ENCODE results near the gene HMGXB4.

The HMGXB4 gene

DNA sequence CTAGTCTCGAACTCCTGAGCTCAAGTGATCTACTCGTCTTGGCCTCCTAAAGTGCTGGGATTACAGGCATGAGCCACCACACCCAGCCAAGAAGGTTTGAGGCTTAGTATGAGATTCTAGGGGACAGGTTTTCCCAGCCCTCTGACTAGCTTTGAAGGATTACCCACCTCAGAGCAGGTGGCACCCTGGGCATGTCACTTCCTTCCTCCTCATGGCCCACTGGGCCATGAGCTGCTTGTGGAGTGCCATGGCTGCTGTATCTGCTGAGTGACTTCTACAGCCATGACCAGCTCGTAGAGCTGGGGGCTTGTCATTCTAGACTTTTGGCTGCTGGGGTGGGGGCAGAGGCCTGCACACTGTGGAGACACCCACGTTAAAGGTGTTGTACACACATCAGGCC, 67.5 kb downstream of the HMGXB4 start:
- DNase-seq (ENCODE audit: low read depth in 2 of 2, low spot score in 1 of 2) = no peak

DNA sequence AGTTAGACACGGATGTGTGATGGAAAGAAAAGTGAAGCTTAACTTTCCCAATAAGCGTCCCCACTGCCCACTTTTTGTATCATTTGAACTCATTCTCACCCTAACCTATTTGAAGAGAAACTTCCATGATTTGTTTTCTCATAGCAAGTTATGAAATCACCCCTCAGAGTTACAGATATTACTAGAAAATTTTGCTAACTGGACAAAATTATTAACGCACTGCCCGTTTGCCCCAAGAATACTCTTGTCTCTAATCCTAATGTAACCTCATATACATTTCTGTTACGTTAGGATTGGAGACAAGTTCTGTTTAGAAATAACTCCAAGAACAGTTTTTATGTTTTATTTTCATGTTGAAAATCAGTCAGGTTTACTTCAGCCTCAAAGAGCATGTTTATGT, 67.9 kb downstream of the HMGXB4 start:
- DNase-seq (ENCODE audit: low read depth in 2 of 2, low spot score in 1 of 2) = no peak

GRCh38 chr22:35326854-35327562, 69.7 kb downstream of the HMGXB4 start:
- DNase-seq (ENCODE audit: low read depth in 2 of 2, low spot score in 1 of 2) = no peak

DNA sequence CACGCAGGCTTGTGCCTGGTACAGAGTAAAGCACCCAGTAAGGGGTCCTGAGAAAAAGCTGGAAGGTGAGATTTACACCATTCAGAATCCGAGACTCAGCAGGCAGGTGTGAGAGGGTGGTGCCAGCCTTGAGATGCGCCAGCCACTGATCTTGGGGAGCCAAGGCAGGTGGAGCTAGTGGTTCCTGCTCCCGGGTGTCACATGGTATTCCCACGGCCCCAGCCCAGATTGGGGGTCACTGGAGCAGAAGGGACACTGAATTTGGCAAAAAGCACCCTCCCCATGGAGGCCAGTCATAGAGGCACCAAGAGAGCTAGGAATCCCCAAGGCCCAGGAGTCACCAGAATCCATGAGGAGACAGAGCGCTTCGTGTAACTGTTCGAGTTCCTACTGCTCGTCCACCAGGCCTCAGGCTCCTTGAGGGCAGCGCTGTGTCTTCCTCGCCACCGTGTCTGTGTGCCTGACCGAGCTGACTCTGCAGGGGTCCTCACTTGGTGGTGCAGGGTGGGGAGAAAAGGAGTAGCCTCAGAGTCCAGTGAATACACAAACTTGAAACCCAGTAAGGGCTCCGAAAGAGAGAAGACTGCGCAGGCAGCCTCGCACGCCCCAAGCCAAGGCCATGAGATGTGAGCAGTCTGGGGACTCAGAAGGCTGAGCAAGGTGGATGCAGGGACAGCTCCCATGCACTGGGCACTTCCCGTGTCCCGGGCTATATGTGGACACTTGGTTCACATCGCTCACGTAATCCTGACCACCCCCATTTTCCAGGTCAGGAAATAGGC, 70.6 kb downstream of the HMGXB4 start:
- DNase-seq (ENCODE audit: low read depth in 2 of 2, low spot score in 1 of 2) = no peak

- no peak for DNase-seq (ENCODE audit: low read depth in 2 of 2, low spot score in 1 of 2)
Measured at GRCh38 chr22:35328472-35328885, 71.2 kb downstream of the HMGXB4 start.

- DNase-seq (ENCODE audit: low read depth in 2 of 2, low spot score in 1 of 2) = no peak
Measured at GRCh38 chr22:35329114-35329847, 72.0 kb downstream of the HMGXB4 start.

- peak; percentile 18 to 25 for DNase-seq (ENCODE audit: low read depth in 2 of 2, low spot score in 1 of 2)
Measured at GRCh38 chr22:35330258-35330861, 73.1 kb downstream of the HMGXB4 start.

- no peak for DNase-seq (ENCODE audit: low read depth in 2 of 2, low spot score in 1 of 2)
Measured at GRCh38 chr22:35332278-35332677, 75.0 kb downstream of the HMGXB4 start.

GRCh38 chr22:35333220-35333619, 75.9 kb downstream of the HMGXB4 start:
- no peak for DNase-seq (ENCODE audit: low read depth in 2 of 2, low spot score in 1 of 2)

DNA sequence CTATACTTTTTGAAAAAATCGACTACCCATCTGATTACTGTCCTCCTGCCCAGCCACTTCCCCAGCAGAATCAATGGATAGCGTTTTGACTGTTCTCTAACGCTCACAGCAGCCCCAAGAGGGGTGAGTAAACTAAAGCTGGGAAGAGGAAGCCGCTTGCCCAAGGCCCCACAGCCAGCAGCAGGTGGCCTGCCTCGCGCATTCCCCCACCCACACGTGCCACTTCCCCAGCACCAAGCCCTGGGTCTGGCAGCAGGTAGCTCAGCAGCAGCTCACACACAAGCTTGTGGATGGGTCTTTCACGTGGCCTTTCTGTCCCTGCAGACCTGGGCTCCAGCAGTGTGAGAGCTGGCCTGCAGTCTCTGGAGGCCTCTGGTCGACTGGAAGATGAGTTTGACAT, 76.7 kb downstream of the HMGXB4 start:
- DNase-seq (ENCODE audit: low read depth in 2 of 2, low spot score in 1 of 2) = no peak

- no peak for DNase-seq (ENCODE audit: low read depth in 2 of 2, low spot score in 1 of 2)
Measured at GRCh38 chr22:35335468-35335867, 78.2 kb downstream of the HMGXB4 start.

DNA sequence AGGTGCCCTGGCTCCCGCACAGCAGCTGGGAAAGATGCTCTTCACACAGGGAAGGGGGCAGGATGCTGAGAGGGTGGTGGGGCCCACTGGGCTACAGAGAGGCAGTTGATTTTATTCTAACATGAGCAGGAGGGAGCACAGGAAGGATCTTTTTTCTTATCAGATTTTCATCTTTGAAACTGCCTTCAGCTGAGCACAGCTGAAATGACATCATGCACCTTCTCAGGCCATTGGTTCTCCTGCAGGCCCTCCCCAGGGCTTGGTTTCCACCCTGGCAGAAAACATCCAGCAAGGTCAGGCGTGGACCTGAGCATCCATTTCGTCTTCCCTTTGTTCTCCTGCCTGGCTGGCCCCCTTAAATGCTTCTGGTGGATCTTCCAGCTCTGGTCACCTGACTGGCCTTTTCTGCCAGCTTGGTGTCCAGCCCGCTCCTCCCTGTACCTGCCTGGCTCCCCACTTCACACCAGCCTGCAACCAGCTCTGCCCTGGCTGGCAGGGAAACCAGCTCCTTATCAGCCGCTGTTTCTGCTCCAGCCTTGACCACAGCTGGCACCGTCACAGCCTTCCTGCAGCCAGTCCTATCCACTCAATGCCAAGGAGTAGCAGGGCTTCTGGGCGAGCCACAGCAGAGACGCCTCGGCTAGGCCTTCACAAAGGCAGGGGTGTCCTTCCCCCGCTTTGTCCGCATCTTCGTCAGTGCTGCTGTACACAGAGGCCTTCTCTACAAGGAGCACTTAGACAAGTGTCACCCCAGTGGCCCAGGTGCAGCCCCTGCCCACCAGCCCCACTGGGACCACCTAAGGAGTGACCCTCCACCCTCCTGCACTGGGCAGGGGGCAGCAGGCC, 78.9 kb downstream of the HMGXB4 start:
- no peak for DNase-seq (ENCODE audit: low read depth in 2 of 2, low spot score in 1 of 2)

- DNase-seq (ENCODE audit: low read depth in 2 of 2, low spot score in 1 of 2) = no peak
Measured at GRCh38 chr22:35337932-35338331, 80.6 kb downstream of the HMGXB4 start.

GRCh38 chr22:35341090-35341874, 84.0 kb downstream of the HMGXB4 start:
- DNase-seq (ENCODE audit: low read depth in 2 of 2, low spot score in 1 of 2) = no peak

GRCh38 chr22:35342390-35342789, 85.1 kb downstream of the HMGXB4 start:
- DNase-seq (ENCODE audit: low read depth in 2 of 2, low spot score in 1 of 2) = no peak

DNA sequence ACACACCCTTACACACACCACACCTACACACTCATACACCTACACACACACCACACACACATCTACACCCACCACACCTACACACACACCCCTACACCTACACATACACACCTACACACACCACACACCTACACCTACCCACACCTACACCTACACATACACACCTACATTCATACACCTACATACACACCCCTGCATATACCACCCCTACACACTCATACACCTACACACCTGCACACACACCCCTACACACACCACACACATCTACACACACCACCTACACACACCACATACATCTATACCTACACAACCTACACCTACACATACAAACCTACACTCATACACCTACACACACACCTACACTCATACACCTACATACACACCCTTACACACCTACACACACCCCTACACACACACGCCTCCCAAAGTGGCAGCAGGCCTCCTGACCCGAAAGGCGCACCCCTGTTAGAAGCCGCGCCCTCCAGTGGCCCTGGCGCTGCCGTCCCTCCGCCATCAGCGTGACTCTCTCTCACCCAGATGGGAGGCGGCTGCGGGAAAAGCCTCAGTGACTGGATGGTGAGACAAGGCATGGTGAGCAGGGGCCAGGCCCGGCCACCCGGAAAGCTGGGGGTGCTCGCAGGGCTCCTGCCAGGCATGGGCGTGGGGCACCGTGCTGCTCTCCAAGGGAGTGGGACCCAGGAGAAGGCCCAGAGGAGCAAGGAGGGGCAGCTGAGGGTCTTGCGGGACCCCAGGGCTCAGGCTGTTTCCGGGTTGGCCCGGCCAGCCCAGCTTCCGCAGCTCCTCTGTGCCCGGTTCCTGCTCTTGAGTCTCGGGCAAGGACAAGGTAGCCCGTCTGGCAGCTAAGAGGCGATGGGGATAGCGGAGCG, 86.6 kb downstream of the HMGXB4 start:
- no peak for DNase-seq (ENCODE audit: low read depth in 2 of 2, low spot score in 1 of 2)

- no peak for DNase-seq (ENCODE audit: low read depth in 2 of 2, low spot score in 1 of 2)
Measured at GRCh38 chr22:35344956-35345690, 87.8 kb downstream of the HMGXB4 start.

Data from stimulated activated CD8-positive, alpha-beta memory T cell treated with anti-CD3 and anti-CD28 coated beads, Interleukin-4, amount 100 ng/mL, for 4 hours (primary cell).